COLO668 (cell line): ENCODE results near the gene GRHL3.

Experiments used
- DNase-seq: peaks from one replicate; lab custom pipeline; 2025; ENCODE audit not compliant: unreplicated experiment; lab: John Stamatoyannopoulos, UW

GRHL3 gene

GRCh38 chr1:24391882-24392603 lies 72.9 kb downstream of the GRHL3 start:
- peak; percentile 66 for DNase-seq

DNA sequence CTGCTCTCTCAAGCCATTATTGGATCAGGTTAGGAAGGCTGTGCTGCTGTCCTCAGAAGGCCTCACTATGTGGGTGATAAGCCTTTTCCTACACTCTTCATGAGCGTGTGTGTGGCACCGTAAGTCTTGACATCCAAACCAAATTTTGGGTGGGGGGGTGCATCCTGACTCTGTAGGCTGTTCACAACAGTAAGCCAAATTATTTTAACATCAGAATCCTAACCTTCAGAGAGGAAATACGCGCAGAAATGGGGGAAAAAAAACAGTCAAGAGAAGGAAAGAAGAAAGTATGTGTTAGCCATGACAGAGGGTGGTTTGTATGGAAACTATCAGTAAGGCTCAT lies 73.4 kb downstream of the GRHL3 start:
- DNase-seq: no peak

GRCh38 chr1:24392982-24393650 lies 74.0 kb downstream of the GRHL3 start:
- DNase-seq: no peak

GRCh38 chr1:24393892-24394291 lies 74.7 kb downstream of the GRHL3 start:
- DNase-seq: no peak

DNA sequence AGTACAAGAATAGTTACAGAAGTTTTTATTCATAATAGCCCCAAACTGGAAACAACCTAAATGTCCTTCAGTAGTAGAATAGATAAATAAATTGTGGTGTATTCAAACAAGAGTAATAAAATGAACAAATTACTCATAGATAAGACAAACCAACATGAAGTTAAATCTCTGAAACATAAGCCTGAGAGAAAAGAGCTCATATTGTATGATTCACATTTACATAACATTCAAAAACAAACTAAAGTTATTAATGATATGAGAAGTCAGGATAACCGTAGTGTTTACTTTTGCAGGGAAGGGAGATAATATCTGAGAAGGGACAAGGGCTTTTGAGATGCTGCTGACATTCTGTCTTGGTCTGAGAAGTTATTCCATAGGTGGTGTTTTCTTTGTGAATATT lies 80.9 kb downstream of the GRHL3 start:
- DNase-seq: no peak

DNA sequence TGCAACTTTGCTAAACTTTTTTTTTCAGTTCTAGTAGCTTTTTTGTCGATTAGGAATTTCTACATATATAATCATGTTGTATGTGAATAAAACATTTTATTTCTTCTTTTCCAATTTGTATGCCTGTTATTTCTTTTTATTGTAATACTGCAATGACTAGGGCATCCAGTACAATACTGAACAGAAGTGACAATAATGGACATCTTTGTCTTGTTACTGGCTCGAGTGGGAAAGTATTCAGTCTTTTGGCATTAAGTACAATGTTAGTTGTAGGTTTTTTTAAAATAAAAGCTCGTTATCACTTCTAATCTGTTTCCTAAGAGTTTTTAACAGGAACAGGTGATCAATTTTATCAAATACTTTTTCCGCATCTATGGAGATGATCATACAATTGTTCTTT lies 84.6 kb downstream of the GRHL3 start:
- no peak for DNase-seq
